NCI-H460 (cell line): ENCODE results near the gene DPP6. TPM values are rescaled to one million over a fixed set of nuclear protein-coding genes. Genes with fewer than 3 reads are reported as not detected.

ENCODE experiments used
- DNase-seq: peaks from one replicate; pipeline ENCODE4 v3.0.0-alpha.2; 2016; ENCODE audit warnings: low read depth; ENCODE audit errors: extremely low read depth
- total RNA-seq: library from RNA; depleted of rRNA; stranded (reverse); fragments of >200 nt; shearing (Covaris generic); gene quantifications from 2 replicates; pipeline ENCODE4 v1.2.3, GENCODE V29; 2014

The DPP6 gene
- total RNA-seq, 1 experiment from 2014 or later: not detected

DNA sequence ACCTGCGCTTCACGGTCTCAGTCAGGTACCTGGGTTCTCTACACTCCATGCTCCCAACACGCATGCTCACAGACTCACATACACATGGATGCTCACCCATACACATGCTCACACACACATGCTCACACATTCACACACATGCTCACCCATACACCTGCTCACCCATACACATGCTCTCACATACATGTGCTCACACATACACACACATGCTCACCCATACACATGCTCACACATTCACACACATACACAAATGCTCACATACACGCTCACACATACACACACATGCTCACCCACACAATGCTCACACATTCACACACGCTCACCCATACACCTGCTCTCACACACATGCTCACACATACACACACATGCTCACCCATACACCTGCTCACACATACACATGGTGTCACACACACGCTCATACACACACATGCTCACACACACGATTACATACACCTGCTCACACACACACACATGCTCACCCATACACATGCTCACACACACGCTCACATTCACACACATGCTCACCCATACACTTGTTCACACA is 830.8 kb downstream of the DPP6 start:
- DNase-seq: no peak

DNA sequence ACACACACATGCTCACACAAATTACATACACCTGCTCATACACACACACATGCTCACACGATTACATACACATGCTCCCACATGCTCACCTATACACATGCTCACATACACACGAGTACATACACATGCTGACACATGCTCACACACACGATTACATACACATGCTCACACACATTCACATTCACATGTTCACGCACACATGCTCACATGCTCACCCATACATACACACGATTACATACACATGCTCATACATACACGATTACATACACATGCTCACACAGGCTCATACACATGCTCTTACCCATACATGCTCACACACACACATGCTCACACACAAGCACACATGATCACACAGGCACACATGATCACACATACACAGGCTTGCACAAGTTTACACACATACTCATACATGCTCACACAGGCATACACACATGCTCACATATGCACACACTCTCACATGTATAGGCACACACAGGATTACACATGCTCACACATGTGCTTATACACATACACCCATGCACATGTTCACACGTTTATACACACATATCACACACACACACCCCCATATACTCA is 832.2 kb downstream of the DPP6 start:
- no peak for DNase-seq

DNA sequence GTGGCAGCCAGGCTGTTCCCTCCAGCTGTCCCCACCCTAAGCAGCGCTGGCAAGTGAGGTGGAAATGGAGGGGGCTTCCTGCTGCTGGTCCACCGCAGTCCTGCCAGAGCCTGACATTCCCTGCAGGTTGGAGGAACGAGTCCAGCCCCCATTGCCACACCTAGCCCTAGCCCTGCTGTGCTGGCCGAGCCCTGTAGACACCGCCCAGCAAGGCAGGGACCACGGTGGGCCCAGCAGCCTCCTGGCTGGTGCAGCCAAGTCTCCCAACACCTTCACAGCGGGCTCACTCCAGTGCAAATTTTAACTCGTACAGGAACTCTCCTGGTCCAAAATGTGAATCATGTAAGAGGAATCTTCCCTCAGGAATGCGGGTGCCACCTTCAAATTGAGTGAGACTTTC is 834.4 kb downstream of the DPP6 start:
- no peak for DNase-seq

DNA sequence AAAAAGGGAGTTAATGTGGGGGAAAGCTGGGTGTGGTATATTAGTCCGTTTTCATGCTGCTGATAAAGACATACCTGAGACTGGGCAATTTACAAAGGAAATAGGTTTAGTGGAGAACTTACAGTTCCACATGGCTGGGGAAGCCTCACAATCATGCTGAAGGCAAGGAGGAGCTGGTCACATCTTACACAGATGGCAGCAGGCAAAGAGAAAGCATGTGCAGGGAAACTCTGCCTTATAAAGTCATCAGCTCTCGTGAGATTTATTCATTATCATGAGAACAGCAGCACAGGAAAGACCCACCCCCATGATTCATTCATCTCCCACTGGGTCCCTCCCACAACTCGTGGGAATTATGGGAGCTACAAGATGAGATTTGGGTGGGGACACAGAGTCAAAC is 836.5 kb downstream of the DPP6 start:
- no peak for DNase-seq

DNA sequence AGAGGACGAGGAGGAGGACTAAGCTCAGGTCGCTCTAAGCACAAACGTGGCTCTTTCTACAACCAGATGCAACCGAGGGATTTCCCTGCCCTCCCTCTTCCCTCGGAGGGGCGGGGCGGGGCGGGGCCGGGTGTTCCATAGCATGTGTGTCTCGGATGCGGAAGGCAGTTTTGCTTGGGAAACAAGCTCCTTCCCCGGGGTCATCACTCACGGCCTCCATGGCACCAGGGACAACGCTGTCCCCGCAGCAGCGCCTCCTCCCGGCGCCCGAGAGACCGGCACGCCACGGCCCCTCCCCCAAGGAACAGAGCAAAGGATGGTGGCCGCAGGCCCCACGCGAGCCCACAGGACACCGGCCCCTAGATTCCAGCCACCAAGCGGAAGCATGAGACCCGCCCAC is 840.3 kb downstream of the DPP6 start:
- DNase-seq: no peak

DNA sequence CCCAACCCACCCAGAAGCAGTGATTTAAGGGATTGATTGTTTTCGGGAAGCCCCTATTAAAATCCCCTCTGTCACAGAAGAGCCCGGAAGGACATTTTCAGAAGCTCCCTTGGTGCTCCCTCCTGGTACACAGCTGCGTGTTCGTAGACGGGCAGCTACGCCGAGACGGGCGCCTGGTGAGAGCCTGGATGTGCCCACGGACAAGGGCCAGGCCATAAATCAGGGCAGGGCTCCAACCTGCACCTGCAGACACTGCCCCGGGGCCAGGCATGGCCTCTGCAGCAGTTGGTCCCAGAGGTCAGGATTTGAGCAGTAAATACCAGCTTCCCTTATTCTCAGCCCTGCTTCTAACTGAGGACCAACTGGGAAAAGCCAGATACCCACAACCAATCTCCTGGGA is 843.9 kb downstream of the DPP6 start:
- no peak for DNase-seq

DNA sequence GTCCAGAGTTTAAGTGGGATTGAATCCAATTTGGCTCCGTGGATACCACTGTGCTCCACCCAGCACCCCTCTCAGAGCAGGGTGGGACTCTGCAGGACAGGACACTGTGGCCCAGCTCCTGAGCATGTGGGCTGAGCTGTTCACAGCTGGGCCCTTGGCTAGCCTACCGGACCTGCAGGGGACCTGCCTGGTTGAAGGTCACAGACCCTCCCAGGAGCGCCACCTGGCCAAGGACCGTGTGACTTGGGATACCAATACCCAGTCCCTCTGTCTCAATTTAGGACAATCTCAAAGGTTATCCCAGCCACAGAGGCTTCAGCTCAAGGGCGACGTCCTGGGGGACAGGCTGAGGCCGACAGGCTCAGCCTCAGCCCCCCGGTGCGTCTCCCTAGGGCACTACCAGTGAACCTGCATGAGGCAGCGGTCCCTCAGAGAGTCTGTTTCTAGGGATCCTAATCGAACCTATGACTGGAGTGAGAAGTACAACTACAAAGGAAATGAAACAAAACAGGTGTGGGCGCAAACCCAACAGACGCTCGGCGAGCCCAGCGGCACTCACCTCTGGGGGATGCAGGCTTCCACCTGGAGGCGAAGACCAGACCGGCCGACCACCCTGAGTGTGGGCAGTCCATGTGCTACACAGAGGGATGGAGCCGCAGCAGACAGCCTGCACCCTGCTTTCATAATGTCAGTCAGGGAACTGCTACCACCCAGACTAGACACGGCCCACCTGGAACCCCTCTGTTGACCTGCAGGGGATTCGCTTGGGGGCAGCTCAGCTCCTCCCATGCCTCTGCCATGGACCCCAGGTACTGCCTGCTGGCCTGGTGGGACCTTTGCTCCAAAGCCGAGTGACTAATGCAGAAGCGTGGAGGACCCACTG is 847.0 kb downstream of the DPP6 start:
- DNase-seq: no peak

DNA sequence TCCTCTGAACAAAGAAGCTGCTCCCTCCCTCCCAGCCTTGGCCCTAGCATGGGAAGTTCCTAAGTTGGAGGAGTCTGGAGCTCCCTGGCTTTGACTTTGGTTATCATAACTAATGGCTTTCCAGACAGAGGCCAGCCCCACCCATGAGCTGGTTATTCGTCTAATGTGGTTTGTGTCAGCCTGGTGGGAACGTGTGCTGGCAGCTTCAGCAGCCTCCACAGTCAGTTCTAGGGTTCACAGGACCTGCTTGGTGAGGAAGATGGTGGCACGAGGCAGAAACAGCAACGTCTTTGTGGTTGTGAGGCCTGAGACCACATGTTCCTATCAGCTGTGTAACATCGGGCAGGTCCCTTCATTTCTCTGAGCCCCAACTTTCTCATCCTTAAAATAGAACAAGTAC is 847.7 kb downstream of the DPP6 start:
- no peak for DNase-seq

DNA sequence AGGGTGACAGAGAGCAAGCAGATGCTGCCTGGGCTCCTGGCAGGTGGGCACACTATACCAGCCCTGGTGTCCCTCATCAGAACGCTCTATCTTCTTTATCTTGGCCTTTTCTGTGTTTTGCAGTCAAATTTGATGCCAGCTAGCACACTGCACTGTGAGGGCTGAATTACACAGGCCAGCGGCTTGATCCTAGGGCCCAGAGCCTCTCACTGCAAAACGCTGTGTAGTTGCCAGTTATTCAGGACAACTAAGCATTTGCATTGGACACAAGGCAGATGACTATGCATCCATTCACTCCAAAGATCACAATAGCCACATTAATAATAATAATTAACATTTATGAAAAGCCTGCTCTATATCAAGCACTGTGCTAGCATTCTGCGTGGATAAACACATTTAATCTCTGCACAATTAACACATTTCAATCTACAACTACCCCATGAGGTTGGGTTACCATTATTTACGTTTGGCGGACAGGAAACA is 850.4 kb downstream of the DPP6 start:
- DNase-seq: no peak

DNA sequence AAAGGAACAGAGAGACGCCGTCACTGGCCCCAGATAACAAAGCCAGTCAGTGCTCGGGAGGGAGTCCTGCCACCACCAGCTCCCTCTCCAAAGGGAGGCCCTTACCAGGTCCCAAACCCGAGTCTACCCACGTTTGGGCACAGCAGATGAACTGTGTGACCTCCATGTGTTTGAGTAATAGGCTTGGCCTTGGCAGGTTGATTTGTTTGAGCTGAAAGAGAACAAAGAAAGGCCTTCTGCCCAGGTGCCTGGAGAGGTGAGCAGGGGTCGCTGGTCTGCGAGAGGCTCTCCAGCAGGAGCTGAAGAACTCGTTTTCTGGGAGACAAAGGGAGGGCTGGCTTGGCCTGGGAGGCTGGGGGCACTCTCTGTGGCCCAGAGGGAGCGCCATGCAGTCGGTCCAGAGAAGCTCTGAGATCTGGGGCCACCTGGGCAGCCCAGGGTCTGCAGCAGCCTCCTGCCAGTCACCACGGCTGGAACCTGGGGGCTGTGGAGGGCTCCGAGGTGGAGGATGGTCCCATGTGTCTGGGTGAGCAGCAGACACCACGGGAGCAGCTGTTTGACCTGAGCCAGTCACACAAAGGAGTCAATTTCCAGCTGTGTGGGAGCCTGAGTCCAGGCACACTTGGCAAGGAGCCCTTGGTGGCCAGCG is 851.0 kb downstream of the DPP6 start:
- DNase-seq: no peak

DNA sequence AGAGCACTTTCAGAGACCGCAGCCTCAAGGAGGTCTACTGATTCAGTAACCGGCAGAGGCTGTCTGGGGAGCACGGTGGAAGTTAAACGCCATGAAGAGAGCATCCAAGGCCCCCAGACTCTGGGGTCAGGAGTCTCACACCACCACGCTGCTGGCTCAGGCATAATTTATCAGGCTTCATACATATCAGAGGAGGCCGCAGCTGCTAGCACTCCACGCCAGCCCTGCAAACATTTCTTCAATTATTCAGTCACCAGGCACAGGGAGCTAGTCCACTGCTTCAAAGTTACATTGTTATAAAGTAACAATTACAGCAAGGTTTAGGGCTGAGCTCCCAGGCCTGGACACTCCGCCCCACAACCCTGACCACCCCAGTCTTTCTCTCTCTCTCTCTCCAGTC is 852.9 kb downstream of the DPP6 start:
- no peak for DNase-seq

DNA sequence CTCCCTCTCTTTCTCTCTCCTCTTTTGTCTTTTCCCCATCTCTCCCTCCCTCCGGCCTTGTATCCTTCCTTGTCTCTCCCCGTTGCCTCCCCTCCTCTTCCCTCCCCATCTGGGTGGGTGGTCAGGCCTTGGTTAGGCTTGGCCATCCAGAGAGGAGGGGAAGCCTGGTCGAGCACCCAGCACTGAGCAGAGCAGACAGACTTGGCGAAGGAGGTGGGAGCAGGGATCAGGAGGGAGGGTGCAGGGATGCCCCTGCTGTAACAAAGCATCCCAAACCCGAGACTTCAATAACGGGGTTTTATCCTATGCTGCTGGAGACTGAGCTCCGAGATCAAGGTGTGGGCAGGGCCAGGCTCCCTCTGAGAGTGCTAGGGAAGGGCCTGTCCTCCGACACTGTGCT is 853.4 kb downstream of the DPP6 start:
- DNase-seq: no peak

DNA sequence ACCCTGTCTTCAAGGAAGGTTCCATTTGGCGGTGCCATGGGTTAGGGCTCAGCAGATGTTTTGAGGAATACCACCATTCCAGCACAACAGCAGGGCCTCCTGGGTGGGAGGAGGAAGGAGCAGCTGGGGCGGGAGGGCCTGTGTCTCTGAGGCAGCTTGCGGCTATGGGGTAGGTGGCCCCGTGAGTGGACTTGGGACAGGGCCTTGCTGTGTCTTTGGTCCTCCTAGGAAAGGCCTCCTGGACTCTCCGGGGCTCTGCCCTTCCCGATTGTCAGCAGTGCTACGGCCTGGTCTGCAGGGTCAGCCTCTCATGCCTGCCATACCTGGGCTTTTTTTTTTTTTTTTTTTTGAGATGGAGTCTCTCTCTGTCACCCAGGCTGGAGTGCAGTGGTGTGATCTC is 854.0 kb downstream of the DPP6 start:
- DNase-seq: no peak

DNA sequence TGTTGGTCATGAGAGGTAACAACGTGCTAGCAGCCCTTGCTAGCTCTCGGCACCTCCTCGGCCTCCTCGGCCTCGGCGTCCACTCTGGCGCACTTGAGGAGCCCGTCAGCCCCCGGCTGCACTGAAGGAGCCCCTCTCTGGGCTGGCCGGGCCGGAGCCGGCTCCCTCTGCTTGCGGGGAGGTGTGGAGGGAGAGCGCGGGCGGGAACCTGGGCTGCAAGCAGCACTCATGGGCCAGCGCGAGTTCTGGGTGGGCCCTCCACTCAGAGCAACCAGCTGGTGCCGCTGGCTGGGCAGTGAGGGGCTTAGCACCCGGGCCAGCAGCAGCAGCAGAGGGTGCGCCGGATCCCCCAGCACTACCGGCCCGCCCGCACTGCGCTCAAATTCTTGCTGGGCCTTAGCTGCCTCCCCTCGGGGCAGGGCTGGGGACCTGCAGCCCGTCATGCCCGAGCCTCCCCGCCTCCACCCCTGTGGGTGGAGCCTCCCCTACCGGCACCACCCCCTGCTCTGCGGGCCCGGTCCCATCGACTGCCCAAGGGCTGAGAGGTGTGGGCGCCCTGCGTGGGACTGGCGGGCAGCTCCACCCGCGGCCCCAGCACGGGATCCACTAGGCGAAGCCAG is 854.6 kb downstream of the DPP6 start:
- no peak for DNase-seq

DNA sequence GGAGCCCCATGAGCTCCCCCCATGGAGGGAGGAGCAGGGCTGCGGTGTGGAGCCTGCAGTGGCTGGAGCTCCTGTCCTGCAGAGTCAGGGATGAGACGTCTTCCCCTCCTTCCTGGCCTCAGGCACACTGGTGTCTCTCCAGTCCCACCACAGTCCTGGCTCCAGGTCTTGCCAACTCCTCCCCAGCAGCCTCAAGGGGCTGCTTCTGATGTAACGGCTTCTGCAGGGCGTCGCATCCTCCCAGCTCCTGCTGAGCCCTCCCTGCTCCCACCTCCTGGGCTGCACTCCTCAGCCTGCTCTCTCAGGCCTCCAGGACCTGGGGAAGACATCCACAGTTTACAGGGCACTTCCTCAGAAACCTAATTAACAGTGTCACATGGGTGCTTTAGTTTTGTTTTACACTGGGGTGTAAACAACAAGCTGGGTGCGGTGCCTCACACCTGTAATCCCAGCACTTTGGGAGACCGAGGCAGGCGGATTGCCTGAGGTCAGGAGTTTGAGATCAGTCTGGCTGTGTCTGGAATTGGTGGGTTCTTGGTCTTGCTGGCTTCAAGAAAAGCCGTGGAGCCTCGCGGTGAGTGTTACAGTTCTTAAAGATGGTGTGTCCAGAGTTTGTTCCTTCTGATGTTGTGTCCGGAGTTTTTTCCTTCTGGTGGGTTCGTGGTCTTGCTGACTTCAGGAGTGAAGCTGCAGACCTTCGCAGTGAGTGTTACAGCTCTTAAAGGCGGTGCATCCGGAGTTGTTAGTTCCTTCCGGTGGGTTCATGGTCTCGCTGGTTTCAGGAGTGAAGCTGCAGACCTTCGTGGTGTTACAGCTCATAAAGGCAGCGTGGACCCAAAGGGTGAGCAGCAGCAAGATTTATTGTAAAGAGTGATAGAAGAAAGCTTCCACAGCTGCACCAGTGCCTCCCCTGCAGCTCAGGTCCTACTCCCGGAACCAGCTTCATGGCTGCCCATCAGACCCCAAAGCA is 855.7 kb downstream of the DPP6 start:
- no peak for DNase-seq

DNA sequence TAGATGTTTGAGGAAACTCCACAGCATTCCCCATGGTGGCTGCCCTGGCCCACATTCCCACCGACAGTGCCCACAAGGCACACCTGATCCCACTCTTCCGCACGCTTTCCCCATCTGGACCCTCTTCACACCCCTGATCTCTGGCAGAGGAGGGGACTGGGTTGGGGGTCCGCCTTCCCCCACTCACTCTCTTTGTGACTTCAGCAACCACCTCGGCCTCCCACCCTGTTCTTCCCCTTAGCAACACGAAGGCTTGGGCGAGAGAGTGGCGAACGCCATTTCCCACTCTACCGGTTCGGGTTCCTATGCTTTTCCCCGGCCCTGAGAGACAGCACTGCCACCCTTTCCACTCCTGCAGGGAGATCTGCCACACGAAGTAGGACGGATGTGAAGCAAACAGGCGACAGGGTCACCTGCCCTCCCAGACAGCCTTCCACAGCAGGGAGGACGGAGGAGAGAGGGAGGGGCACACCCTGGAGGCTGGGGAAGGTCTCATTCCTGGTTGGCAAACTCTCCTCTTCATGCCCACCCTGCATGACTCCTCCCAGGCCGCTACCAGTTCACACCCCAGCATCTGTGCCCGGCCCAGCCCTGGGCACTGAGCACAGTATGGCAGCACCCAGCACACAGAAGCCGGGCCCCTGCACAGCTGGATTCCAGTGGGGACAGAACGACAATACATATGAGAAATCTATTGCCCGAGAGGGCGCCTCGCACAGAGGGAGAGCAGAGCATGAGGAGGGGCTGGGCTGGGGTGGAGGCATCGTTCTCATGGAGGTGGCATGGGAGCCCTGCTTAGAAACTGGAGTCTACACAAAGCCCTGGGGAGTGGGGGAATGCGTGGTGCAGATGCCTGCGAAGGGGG is 857.3 kb downstream of the DPP6 start:
- DNase-seq: no peak

DNA sequence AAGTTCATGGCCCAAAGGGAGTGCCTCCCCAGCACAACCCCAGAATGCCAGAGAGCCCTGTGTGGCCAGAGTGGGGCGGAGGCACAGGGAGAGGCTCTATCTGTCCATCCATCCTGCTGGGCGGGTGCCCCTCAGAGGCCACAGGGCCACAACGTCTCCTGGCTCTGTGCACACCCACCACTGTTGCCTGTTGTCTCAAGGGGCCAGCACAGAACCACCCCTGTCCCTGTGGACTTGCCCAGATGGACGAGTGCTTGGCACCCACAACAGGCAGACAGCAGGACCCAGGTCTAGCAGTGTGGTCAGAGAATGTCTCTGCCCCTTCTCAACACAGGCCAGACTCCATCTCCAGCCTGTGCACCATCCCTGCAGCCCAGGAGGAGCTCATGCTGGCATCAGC is 857.9 kb downstream of the DPP6 start:
- no peak for DNase-seq

DNA sequence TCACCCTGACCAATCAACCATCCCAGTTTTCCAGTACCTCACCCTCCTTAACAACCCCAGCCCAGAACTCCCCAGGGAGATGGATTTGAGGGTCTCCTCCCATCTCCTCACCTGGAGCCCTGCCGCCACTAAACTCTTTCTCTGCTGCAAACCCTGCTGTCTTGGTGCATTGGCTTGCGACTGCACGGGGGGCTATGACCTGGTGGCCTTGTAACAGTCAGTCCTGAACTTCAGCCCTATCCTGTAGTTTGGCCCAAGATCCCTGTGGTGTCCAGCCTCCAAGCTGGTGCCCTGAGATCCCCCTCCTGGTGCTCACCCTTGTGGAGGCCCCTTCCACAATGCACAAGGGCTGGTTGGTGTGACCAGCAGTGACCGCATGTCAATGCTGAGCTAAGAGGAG is 858.8 kb downstream of the DPP6 start:
- DNase-seq: no peak

DNA sequence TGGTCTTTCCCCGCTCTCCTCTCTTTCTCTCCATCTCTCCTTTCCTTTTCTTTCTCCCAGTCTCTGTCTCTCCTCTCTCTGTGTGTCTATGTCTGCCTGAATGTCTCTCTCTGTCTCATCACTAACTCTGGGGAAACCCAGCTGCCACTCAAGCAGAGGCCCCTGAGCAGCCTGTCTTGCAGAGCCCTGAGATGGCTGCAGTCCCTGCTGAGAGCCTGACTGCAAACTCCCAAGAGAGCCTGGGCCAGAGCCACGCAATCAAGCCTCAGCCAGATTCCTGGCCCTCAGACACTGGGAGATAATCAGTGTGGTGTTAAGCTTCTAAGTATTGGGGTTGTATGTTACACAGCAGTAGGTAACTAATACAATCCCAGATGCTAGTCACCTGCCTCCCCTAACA is 859.2 kb downstream of the DPP6 start:
- DNase-seq: no peak
